Islet precursor cell (in vitro differentiated cells): Measurements from ENCODE around the gene ZMYM1.
"Not testable (repeated sequence)": the region's sequence is repeated elsewhere in the genome, so short reads cannot be mapped to it uniquely, and the experiment has no call there.

Experiments
- DNase-seq: peaks from one replicate; pipeline ENCODE4 v3.0.0-alpha.2; 2018

The ZMYM1 gene

DNA sequence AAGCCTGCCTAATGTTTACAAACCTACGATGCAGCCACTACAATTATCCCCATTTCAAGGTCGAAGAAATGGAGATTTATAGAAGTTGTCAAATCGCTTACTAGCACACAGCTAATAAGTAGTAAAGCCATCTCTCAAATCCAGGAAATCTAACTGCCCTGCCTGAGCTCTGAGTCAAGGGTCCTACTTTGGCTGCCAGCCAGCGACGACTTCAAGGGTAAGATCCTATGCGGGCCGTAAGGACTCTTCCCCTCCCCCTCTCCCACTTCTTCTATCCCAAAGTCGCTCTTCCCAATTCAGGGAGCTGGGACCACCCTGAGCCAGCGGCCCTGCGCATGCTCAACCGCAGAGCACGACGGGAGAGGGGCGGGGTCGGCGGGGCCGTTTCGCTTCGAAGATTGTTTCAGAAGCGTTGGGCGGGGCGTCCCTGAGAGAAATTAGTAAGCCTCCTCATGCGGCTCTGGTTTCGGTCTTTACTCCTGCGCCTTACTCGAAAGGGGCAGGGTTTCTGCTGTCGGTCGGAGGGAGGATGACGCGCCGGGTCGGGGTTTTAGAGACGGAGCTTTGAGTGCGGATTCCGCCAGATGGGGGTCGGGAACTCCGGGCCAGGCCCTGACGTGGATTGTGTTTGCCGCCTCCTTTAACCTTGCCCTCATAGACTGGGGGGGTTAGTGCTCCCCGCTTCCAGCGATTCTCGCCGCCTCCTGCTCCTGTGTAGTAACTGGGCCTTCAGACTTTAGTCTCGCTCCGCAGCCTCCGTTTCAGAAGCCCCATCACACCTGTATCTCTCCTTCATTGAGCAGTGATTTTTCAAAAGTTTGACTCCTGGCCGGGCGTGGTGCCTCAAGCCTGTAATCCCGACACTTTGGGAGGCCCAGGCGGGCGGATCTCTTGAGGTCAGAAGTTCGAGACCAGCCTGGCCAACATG lies at the start of gene ZMYM1:
Gene ZMYM1, plus strand, starts transcription at position 383 of the 928 bp plus-strand sequence. CDS start 14,603 bp downstream, outside the sequence.
- DNase-seq: peak; percentile 97

DNA sequence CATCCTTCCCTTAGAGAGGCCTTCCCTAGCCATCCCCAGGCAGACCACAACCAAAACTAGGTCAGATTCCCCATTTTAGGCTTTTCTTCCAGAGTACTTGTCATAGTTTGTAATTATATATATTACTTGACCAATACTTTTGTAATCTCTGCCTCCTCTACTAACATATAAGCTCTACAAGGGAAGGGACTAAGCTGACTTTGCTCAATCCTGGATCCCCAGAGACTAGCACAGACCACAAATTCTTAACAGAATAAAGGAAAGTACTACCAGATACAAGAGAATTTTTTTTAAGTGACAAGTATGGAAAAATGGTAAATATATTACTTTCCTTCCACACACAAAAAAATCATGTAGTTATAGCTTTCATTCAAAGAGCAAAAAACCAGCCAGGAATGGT lies 49.4 kb upstream of the ZMYM1 start:
- DNase-seq: no peak

DNA sequence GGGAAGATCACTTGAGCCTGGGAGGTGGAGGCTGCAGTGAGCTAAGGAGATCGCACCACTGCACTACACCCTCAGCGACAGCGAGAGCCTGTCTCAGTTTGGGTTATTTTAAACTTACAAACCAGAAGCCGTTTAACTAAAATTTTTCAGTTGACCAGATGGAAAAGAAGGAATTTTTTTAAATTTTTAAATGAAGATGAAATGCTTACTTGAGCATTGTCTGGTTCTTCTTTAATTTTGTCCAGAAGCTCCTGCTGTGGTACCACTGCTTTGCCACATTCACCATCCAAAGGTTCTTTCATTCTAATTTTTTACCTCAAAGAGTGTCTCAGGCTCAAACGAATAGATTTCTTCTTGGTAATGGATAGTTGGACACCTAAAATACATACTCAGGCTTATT lies 48.8 kb upstream of the ZMYM1 start:
- no peak for DNase-seq

DNA sequence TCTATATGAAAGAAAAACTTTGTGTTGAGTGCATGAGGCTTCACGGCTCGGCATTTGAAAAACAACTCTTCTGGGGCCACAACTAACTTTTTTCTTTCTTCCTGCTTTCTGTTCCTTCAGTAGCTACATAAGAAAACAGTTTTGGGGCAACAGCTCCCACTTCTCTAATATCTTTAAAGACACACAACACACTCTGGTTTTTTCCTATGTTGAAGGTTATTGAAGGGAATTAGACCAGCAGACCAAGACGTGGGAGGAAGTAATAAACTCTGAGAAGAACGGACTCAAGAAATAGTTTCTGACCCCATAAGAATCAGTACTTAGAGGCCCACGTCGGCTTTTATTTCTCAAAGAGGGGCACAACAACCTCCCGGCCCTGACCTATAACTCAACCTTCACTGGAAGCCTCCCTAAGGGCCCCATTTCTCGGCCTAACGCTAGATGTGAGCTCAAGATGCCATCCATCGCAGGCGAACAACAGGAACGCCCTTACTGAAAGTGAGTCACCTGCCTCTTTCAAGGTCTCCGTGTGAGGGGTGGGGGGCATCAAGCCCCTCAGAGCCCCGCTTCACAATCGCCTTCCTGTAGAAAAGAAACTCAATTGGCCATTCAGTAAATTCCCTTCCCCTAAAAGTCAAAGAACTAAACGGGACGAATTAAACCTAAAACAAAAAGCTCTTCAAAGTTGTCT lies 48.3 kb upstream of the ZMYM1 start:
- peak; percentile 65 for DNase-seq

DNA sequence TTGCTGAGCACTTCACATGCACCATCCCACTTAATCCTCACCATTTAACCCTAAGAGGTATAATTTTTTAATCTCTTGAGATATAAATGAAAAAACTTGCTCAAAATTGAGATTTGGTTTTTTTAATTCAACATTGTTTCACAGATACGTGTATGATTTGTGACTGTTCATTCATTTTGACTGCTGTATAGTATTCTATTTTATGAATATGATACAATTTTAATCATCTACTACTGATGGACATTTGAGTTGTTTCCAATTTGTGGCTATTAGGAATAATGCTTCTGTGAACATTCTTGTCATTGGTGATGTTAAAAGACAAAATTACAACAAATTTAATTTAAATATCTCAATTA lies 46.8 kb upstream of the ZMYM1 start:
- no peak for DNase-seq

DNA sequence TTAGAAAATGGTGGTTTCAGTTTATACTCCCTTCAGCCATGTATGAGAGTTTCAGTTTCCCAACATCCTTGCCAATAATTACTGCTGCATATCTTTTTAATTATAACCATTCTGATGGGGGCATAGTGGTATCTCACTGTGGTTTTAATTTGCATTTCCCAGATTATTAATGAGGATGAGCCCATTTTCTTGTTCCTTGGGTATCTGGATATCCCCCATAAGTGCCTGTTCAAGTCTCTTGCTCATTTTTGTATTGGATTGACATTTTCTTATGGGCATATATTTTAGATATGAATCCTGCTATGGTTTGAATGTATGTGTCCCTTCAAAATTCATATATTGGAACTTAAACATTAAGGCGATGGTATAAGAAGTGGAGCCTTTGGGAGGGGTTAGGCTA lies 45.8 kb upstream of the ZMYM1 start:
- DNase-seq: no peak

DNA sequence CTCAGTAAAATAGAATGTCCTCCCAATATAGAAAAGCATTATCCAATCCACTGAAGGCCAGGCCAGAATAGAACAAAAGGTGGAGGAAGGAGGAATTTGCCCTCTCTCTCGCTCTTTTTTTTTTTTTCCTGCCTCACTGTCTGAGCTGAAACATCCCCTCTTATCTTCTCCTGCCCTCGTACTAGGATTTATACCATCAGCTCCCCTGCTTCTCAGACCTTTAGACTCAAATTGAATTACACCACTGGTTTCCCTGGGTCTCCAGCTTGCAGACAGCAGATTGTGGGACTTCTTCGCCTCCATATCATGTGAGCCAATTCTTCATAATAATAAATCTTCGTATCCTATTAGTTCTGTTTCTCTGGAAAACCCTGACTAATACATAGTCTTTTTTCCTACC lies 42.6 kb upstream of the ZMYM1 start:
- DNase-seq: no peak

DNA sequence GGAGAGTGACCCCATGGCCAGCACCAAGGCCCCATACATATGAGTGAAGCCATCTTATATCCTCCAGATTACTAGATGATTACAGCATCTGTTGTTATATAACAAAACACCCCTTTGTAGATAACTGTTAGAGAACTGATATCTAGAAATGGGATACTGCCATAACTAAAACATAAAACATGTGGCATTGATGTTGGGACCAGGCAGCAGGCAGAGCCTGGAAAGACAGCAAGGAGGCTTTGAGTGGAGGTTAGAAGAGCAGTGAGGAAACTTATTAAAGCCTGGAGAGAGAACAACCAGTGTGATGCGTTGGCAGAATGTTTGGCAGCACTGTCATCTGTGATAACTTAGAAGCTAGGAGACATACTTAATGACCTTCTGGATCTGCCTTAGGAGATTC lies 42.0 kb upstream of the ZMYM1 start:
- no peak for DNase-seq

DNA sequence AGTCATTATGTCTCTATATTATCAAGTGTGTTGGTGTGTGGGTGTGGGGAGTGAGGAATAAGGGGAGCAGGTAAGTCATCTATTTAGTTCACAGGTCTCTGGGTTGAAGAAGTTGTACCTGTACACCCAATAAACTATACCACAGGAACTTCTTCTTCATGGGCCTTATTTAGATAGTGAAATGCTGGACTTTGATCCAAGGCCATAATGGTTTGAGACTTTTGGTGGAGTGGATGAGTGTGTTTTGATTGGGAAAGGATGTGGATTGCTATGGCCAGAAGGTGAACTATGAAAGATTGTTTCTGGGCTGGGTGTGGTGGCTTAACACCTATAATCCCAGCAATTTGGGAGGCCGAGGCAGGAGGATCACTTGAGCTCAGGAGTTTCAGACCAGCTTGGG lies 40.5 kb upstream of the ZMYM1 start:
- DNase-seq: no peak

DNA sequence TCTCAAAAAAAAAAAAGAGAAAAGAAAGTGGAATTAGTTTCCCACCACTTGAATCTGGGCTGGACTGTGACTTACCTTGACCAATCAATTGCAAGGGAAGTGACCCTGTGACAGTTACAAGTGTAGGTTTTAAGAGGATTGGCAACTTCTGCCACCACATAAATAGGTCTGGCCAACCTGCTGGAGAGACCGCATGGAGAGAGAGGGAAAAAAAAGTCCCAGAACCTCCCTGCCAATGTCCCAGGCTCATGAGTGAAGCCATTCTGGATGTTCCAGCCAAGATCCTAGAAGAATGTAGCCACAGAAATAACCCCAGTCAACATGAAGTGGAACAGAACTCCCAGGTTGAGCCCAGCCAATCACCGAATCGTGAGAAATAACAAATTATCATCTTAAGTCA lies 35.7 kb upstream of the ZMYM1 start:
- no peak for DNase-seq

DNA sequence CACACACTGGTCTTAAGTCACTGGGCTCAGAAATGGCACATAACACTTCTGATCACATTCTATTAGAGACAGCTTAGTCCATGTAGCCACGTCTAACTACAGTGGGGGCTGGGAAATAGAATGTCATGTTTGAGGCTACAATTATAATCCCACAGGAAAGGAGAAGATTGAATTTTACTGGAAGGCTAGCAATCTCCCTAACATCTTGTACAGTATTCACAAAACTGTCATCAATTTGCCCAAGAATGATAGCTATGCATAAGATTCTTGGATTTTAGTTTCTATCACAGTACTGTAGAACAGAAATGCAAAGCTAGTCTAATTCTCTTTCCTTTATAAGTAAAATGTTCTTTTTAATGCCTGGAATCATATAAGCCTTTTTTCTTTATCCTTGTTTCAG lies 34.8 kb upstream of the ZMYM1 start:
- no peak for DNase-seq

DNA sequence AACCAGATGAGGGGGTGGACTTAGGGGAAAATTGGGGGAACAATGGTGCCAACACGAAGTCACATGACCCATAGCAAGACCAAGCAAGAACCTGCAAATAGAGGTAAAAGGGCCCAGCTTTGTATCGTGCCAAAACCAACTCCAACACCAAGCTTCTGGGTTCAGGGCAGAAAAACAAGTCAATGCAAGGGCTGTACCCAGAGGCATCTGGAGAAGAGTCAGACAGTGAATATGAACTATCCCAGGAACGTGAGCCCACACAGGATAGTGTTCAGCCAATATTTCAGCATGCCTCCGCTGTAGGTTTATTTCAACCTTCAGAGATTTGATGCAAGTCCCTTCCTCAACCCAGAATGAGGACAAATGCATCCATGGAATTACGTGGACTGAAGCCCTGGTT lies 32.5 kb upstream of the ZMYM1 start:
- no peak for DNase-seq

DNA sequence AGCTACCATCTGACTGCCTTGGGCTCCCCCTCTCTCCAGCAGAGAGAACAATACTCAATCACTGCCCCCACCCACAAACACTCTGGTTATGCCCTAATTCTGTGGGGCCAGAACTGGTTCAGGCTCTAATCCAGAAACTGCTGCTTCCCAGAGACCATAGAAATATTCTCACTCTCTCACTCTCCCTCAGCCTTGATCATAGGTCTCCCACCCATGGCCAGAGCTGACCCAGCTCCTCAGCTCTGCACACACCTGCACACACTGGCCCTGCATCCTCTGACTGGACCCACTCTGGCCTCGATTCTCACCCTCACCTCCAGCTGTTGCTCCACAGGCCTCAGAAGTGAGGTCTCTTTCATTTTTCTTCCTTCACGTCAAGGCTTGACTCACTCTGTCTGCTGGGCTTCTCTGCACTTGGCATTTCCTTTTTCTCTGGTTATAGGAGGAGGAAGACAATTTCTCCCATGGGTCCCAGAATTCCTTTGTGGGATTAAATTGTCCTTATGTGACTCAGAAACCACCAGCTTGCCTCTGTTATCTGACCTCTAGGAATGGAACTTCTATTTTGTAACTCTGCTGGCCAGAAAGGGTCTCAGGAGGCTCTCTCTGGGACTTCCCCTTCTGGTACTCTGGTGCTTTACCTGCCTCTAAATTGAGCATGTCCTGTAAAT lies 31.9 kb upstream of the ZMYM1 start:
- DNase-seq: no peak

DNA sequence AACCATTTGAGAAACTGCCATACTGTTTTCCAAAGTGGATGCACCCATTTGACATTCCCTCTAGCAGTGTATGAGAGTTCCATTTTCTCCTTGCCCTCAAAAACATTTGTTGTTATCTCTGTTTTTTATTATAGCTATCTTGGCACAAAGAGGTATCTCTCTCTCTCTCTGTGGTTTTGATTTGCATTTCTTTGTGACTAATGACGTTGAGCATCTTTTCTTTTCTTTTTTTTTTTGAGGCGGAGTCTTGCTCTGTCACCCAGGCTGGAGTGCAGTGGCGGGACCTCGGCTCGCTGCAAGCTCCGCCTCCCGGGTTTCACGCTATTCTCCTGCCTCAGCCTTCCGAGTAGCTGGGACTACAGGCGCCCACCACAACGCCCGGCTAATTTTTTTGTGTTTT lies 30.1 kb upstream of the ZMYM1 start:
- DNase-seq: no peak

DNA sequence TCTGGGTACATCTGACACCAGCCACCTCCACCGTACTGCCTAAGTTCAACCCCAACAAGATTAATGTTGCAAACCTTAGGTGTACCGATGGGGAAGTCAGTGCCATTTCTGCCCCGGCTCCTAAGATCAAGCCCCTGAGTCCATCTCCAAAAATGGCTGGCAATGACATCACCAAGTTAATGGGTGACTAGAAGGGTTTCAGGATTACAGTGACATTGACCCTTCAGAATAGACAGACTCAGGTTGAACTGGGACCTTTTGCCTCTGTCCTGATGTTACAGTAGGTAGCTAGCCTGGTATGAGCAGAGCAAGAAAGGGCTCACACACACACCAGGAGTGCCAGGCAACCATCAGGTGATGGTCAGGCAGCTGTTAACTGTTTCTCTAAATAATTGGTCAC lies 25.8 kb upstream of the ZMYM1 start:
- DNase-seq: no peak

DNA sequence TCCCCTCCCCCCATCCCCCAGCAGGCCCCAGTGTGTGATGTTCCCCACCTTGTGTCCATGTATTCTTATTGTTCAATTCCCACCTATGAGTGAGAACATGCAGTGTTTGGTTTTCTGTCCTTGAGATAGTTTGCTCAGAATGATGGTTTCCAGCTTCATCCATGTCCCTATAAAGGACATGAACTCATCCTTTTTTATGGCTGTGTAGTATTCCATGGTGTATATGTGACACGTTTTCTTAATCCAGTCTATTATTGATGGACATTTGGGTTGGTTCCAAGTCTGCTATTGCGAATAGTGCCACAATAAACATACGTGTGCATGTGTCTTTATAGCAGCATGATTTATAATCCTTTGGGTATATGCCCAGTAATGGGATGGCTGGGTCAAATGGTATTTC lies 24.9 kb upstream of the ZMYM1 start:
- DNase-seq: not testable (repeated sequence)

DNA sequence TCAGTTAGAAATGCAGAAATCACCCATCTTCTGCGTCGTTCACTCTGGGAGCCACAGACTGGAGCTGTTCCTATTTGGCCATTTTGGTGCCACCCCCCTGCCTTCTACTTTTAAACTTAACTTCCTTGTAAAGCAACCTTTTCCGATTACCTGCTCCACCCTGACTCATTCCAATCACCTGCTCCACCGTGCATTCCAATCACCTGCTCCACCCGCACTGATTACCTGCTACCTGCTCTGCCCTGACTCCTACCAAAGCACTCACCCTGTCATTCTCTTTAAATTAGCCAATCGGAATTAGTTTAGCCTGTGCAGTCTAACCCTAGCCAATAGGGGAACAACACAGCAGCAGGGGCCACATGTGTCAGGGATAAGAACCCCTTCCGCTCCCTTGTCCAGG lies 20.9 kb upstream of the ZMYM1 start:
- DNase-seq: not testable (repeated sequence)

DNA sequence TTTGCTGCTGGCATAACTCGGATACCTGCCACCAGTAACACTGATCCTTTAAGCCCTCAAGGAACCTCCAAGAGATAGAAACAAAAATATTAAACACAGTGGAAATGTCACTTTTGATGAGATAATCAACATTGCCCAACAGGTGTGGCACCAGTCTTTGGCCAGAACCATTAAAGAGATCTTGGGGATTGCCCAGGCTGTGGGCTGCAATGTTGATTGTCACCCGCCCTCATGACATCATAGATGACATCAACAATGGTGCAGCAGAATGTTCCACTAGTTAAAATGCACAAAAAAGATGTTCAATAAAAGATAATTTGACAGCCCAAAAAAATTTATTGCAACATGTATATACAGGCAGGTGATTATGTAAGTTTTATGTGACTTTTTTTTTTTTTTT lies 20.2 kb upstream of the ZMYM1 start:
- DNase-seq: no peak

DNA sequence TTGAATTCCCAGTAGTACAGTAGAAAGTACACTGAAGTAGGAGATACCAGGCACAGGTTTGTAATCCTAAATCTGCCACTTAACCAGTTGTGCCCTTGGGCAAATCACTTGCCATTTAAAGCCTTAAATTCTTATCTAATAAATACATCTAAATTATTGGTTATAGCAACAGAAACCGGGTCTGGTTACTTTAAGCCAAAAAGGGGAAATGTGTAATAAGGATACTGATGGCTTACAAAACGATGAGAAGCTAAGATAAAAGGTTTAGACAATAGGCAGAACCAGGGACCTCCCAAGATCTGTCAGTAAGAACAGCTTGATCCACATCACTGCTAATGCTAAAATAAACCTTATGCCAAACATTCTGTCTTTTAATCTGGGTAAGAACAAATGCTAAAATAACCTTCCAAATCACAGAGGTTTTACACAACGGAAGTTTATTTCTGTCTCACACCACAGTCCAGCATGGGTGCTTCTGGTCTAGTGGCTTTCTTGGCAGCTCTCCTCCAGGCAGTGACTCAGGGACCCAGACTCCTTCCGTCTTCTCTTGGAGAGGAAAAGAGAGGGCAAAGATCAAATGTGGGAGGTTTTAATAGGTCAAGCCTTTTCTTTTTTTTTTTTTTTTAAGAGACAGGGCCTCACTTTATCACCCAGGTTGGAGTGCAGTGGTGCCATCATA lies 16.5 kb upstream of the ZMYM1 start:
- DNase-seq: no peak

DNA sequence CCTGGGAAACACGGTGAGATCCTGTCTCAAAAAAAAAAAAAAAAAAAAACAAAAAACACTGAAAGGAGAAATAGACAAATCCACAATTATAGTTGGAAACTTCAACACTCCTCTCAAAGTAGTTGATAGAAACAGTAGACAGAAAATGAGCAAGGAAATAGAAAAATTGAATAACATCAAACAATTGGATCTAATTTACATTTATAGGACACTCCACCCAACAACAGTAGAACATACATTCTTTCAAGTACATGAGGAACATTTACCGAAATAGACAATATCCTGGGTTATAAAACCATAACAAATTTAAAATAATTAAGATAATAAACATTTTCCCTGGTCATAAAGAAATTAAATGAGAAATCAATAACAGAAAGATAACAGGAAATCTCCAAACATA lies 14.9 kb upstream of the ZMYM1 start:
- no peak for DNase-seq

DNA sequence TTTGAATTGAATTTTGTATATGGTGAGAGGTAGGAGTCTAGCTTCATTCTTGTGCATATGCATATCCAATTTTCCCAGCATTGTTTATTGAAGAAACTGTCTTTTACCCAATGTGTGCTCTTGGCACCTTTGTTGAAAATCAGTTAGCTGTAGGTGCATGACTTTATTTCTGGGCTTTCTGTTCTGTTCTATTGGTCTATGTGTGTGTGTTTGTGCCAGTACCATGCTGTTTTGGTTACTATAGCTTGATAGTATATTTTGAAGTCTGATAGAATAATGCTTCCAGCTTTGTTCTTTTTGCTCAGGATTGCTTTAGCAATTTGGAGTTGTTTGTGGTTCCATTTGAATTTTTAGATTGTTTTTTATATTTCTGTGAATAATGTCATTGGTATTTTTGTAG lies 9.4 kb upstream of the ZMYM1 start:
- DNase-seq: no peak

DNA sequence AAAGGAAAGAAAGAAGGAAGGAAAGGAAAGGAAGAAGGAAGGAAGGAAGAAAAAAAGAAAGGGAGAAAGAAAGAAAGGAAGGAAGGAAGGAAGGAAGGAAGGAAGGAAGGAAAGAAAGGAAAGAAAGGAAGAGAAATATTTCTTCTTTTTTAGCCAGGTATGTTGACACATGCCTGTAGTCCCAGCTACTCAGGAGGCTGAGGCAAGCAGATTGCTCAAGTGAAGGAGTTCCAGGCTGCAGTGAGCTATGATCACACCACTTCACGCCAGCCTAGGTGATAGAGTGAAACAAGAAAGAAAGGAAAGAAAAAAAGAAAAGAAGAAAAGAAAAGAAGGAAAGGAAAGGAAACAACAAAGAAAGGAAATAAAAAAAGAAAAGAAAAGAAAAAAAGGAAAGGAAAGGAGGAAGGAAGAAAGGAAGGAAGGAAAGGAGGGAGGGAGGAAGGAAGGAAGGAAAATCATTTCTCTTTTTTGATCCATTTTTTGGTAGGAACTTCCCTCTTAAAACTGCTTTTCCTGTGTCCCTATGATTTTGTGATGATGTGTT lies 5.8 kb upstream of the ZMYM1 start:
- DNase-seq: no peak

DNA sequence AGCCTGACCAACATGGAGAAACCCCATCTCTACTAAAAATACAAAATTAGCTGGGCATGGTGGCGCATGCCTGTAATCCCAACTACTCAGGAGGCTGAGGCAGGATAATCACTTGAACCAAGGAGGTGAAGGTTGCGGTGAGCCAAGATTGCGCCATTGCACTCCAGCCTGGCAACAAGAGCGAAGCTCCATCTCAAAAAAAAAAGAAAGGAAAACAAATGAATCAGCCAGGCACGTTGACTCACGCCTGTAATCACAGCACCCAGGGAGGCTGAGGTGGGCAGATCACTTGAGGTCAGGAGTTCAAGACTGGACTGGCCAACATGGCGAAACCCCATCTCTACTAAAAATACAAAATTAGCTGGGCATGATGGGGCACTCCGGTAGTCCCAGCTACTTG lies 2.8 kb upstream of the ZMYM1 start:
- DNase-seq: not testable (repeated sequence)
